ENCODE results near the gene RAF1.
"Not testable (repeated sequence)": the region's sequence is repeated elsewhere in the genome, so short reads cannot be mapped to it uniquely, and the experiment has no call there.

Gene RAF1

DNA sequence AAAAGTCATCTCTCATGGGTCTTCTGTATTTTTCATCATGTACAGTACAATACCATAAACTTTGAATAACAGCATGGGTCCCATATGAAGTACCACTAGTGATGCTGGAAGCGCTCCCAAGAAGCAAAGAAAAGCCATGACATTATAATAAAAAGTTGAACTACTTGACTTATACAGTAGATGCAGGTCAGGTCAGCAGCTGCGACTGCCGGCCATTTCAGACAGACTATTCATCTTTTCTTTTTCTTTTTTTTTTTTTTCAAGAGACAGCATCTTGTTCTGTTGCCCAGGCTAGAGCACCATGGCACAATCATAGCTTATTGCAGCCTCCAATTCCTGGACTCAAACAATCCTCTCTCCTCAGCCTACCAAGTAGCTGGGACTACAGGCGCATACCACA is 10.2 kb downstream of the RAF1 start:
- TF ChIP-seq, protein P1, sequence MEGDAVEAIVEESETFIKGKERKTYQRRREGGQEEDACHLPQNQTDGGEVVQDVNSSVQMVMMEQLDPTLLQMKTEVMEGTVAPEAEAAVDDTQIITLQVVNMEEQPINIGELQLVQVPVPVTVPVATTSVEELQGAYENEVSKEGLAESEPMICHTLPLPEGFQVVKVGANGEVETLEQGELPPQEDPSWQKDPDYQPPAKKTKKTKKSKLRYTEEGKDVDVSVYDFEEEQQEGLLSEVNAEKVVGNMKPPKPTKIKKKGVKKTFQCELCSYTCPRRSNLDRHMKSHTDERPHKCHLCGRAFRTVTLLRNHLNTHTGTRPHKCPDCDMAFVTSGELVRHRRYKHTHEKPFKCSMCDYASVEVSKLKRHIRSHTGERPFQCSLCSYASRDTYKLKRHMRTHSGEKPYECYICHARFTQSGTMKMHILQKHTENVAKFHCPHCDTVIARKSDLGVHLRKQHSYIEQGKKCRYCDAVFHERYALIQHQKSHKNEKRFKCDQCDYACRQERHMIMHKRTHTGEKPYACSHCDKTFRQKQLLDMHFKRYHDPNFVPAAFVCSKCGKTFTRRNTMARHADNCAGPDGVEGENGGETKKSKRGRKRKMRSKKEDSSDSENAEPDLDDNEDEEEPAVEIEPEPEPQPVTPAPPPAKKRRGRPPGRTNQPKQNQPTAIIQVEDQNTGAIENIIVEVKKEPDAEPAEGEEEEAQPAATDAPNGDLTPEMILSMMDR (IDR thresholded peaks at IDR 0.05; ENCODE audit: insufficient read depth, low read length, poor library complexity, severe bottlenecking), result no peak
- no peaks in the 10 kb centered on the region for H3K36me3 ChIP-seq (ENCODE audit: control insufficient read depth, insufficient read depth, low read length)
- H3K27me3 ChIP-seq (replicated peaks; ENCODE audit: control insufficient read depth, insufficient read depth, low read length), result no peaks in the 10 kb centered on the region
- DNase-seq (ENCODE audit: extremely low read depth, insufficient read length), result no peak
- no peak overlapping the region for H3K4me3 ChIP-seq (replicated peaks; ENCODE audit: low read depth, low read length)

DNA sequence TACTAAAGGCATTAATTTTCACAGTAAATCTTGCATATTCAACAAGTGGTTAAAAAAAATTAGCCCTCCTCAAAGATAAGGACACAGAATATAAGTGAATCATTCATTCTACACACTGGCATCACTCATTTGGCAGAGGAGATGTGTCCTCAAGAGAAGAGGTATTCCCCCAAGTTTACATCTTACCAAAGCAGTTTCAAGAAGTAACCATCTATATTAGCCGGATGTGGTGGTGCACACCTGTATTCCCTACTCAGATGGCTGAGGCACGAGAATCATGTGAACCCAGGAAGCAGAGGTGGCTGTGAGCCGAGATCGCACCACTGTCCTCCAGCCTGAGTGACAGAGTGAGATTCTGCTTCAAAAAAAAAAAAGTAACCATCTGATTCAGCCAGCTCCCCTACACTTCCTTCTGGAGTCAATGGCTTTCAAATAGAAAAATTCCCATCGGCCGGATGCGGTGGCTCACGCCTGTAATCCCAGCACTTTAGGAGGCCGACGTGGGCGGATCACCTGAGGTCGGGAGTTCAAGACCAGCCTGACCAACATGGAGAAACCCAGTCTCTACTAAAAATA is 15.4 kb downstream of the RAF1 start:
- DNase-seq (ENCODE audit: extremely low read depth, insufficient read length), result peak; percentile 69
- Histone ChIP-seq H3K36me3 (ENCODE audit: control insufficient read depth, insufficient read depth, low read length) (no peaks in the 10 kb centered on the region), H3K4me3 (replicated peaks; ENCODE audit: low read depth, low read length) (peak overlapping the region; percentile 39), H3K27me3 (replicated peaks; ENCODE audit: control insufficient read depth, insufficient read depth, low read length) (no peaks in the 10 kb centered on the region)
- TF ChIP-seq, protein P1 (IDR thresholded peaks at IDR 0.05; ENCODE audit: insufficient read depth, low read length, poor library complexity, severe bottlenecking), result no peak

DNA sequence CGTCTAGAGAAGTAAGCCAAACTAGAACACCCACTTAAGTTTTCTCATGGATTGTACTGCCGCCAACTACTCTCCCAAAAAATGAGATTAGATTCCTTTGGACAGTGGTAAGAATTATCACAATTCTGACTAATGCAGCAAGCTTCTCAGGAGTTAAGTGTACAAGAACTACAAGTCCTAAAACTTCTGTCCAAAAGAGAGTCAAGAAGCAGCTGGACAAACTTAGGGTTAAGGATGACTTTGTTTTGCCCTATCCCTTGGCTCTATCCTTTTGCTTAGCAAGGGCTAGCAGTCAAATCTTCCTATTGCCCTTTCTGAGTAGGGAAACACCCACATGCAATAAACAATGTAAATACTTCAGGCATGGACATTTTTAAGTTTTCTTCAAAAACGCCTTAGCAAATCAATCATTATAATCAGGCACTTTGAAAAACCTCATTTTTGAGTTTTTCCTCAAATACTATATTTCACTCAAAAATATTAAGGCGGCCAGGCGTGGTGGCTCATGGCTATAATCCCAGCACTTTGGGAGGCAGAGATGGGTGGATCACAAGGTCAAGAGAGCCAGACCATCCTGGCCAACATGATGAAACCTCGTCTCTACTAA is 19.5 kb downstream of the RAF1 start:
- H3K36me3 ChIP-seq (ENCODE audit: control insufficient read depth, insufficient read depth, low read length), result no peaks in the 10 kb centered on the region
- no peak for DNase-seq (ENCODE audit: extremely low read depth, insufficient read length)

DNA sequence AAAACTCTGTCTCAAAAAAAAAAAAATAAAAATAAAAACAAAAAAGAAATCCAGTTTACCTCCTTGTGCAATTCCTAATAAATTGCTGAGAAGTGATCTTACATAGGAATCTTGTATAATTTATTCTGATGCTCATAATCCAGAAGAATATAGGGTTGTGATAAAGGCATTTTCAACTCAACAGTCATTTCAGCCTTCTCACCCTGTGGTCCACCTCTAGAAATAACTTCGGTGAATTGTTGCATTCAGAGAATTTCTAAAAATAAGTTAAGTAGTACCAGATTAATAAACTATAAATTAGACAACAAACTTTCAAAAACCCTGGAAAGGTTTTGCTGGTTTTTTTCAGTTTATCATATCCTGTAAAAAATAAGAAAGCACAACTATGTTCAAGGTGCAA is 20.2 kb downstream of the RAF1 start:
- no peaks in the 10 kb centered on the region for H3K27me3 ChIP-seq (replicated peaks; ENCODE audit: control insufficient read depth, insufficient read depth, low read length)
- H3K4me3 ChIP-seq (replicated peaks; ENCODE audit: low read depth, low read length), result no peak overlapping the region
- TF ChIP-seq, protein P1 (IDR thresholded peaks at IDR 0.05; ENCODE audit: insufficient read depth, low read length, poor library complexity, severe bottlenecking), result no peak
- no peak for DNase-seq (ENCODE audit: extremely low read depth, insufficient read length)
- H3K36me3 ChIP-seq (ENCODE audit: control insufficient read depth, insufficient read depth, low read length), result no peaks in the 10 kb centered on the region

More for the DNA sequence above, 19.5 kb downstream of the RAF1 start:
- Histone ChIP-seq H3K27me3 (replicated peaks; ENCODE audit: control insufficient read depth, insufficient read depth, low read length) (no peaks in the 10 kb centered on the region), H3K4me3 (replicated peaks; ENCODE audit: low read depth, low read length) (no peak overlapping the region)
- TF ChIP-seq, protein P1 (IDR thresholded peaks at IDR 0.05; ENCODE audit: insufficient read depth, low read length, poor library complexity, severe bottlenecking), result no peak

DNA sequence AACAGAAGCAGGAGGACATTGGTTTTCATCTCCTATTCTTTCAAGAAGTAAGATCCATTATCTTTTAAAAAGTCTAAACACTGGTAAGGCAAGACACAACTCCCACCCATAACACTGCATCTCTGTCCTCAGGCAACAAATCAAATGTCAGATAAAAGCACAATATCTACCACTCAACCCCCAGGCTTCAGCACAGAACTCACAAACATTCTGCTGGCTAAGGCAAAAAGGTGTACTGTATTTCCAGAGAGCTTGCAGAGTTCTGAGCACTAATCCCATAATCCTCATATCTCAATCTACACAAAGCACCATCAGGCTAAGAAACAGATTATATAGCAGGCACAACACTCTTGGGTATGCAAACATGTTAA is 20.9 kb downstream of the RAF1 start:
- Histone ChIP-seq H3K4me3 (replicated peaks; ENCODE audit: low read depth, low read length) (no peak overlapping the region), H3K36me3 (ENCODE audit: control insufficient read depth, insufficient read depth, low read length) (no peaks in the 10 kb centered on the region), H3K27me3 (replicated peaks; ENCODE audit: control insufficient read depth, insufficient read depth, low read length) (no peaks in the 10 kb centered on the region)
- TF ChIP-seq, protein P1 (IDR thresholded peaks at IDR 0.05; ENCODE audit: insufficient read depth, low read length, poor library complexity, severe bottlenecking), result no peak
- DNase-seq (ENCODE audit: extremely low read depth, insufficient read length), result no peak

DNA sequence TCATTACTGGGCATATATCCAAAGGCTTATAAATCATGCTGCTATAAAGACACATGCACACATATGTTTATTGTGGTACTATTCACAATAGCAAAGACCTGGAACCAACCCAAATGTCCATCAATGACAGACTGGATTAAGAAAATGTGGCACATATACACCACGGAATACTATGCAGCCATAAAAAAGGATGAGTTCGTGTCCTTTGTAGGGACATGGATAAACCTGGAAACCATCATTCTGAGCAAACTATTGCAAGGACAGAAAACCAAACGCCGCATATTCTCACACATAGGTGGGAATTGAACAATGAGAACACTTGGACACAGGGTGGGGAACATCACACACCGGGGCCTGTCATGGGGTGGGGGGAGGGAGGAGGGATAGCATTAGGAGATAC is 23.1 kb downstream of the RAF1 start:
- H3K27me3 ChIP-seq (replicated peaks; ENCODE audit: control insufficient read depth, insufficient read depth, low read length); H3K4me3 ChIP-seq (replicated peaks; ENCODE audit: low read depth, low read length); DNase-seq (ENCODE audit: extremely low read depth, insufficient read length); H3K36me3 ChIP-seq (ENCODE audit: control insufficient read depth, insufficient read depth, low read length): not testable (repeated sequence)

Data from GM06990 (cell line).